Transverse colon (tissue), 4 donors: ENCODE data around the gene FEZF1. TPM values are rescaled to one million over a fixed set of nuclear protein-coding genes. Genes with fewer than 3 reads are reported as not detected.
A peak's percentile ranks its signal among the peaks of the same experiment; 100 is the strongest.

Source experiments
- DNase-seq: peaks from one replicate; pipeline ENCODE4 v3.0.0-alpha.2; 2019
- H3K27ac ChIP-seq, 4 donors: fragments of 200-600 bp; sonication (generic); 2 replicates each; pipeline ENCODE4 v1.5.1; 2016 to 2018; ENCODE audit warnings: inconsistent platforms in 4 of 4
- H3K27me3 ChIP-seq: fragments of 200-600 bp; sonication (generic); 2 replicates; pipeline ENCODE4 v1.5.1; 2017; ENCODE audit warnings: inconsistent platforms
- H3K36me3 ChIP-seq, 4 donors: fragments of 200-600 bp; sonication (generic); 2 replicates each; pipeline ENCODE4 v1.5.1; 2017 to 2019; ENCODE audit warnings: inconsistent platforms in 4 of 4
- H3K4me1 ChIP-seq, 4 donors: fragments of 200-600 bp; sonication (generic); 2 replicates each; pipeline ENCODE4 v1.5.1; 2017 to 2020; ENCODE audit warnings: inconsistent platforms in 4 of 4
- H3K4me3 ChIP-seq, 4 donors: fragments of 200-600 bp; sonication (generic); 1 replicate in 1 of 4; 2 replicates in 3 of 4; pipeline versions ENCODE4 v1.5.1 to v1.6.1; 2017 to 2019; ENCODE audit warnings: inconsistent platforms in 4 of 4
- H3K9me3 ChIP-seq, 2 donors: fragments of 200-600 bp; sonication (generic); 2 replicates each; pipeline ENCODE4 v1.5.1; 2017 to 2019; ENCODE audit warnings: inconsistent platforms in 2 of 2
- CTCF ChIP-seq, 5 experiments: fragments of 200-600 bp in 3 of 5; fragments of 450-650 bp in 2 of 5; sonication (generic) in 3 of 5; IDR thresholded peaks; 1 replicate in 2 of 5; 2 replicates in 3 of 5; pipeline ENCODE4 v1.5.1; 2016 to 2017; ENCODE audit warnings: antibody characterized with exemption in 5 of 5, inconsistent platforms in 3 of 5, mild to moderate bottlenecking in 2 of 5, moderate library complexity in 1 of 5
- EP300 ChIP-seq: sonication (generic); formaldehyde crosslinking; IDR thresholded peaks from one replicate; pipeline ENCODE4 v1.6.1; 2017; ENCODE audit warnings: antibody characterized with exemption, low read depth
- POLR2A ChIP-seq: fragments of 450-650 bp; IDR thresholded peaks from one replicate; pipeline ENCODE4 v1.6.1; 2016; ENCODE audit warnings: antibody characterized with exemption, mild to moderate bottlenecking, moderate library complexity
- POLR2AphosphoS5 ChIP-seq, 3 donors: sonication (generic); formaldehyde crosslinking; IDR thresholded peaks; one replicate each; pipeline ENCODE4 v1.6.1; 2016; ENCODE audit warnings: antibody characterized with exemption in 3 of 3
- WGBS, 2 donors: methylation state at CpG; one replicate each; pipeline ENCODE4 v1.1.5; 2018; ENCODE audit warnings: low coverage in 1 of 2; 5-methylcytosine and 5-hydroxymethylcytosine counted together
- in situ Hi-C, 4 donors: fragments of 200-750 bp; cut with MboI; loops; one replicate each; pipeline versions ENCODE4 v1.15.0 to v1.15.1; 2017; ENCODE audit warnings: low sequenced_read_pairs in 3 of 4, low pct_ligation_motif_present in 1 of 4, low pct_unique_long_range_greater_than_20kb in 1 of 4
- intact Hi-C: fragments of 100-400 bp; cut with DNase I; formaldehyde crosslinking; loops from one replicate; pipeline ENCODE4 v1.15.1; 2023; ENCODE audit warnings: low total_unique reads
- total RNA-seq, 4 donors: library from RNA; depleted of rRNA; stranded (reverse); fragments of >200 nt; gene quantifications; one replicate each; pipeline ENCODE4 v1.1.0, GENCODE V29; 2016

The FEZF1 gene
- total RNA-seq = not detected

DNA sequence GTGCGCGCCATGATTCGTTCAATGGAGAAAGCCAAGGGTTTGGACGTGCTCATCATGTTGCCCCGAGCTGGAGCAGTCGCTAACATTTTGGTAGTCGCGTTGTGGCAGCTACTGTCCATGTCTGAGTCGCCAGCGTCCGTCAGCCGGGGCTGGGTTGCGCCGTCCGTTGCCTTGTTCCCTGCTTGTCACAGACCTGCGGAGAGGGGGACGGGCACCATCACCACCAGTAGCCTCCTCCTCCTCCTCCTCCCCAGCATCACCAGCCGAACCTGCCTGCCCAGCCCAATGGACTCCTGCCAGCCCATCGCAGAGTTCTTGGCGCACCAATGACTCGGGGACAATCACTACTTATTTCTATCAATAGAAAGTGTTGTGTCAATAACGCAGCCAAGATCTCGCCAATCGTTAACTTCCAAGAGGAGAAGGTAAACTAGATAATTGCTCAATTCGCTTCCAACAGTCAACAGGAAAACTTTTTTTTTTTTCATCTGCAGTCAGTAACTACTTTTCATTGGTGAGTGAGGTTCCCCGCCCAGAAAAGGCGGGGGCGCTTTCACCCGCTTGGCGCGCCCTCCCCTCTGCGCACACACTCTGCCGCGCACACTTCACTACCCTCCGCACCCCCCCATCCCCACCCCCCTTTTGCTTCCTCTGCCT is at the start of gene FEZF1:
FEZF1 (minus strand) TSS at position 432 of the 657 bp plus-strand sequence; CDS start at position 119, 313 bp downstream.
- no peaks in the 10 kb centered on the region for H3K9me3 ChIP-seq
- H3K27me3 ChIP-seq = peaks cover 100% of the 10 kb centered on the region
- H3K4me1 ChIP-seq = peaks cover 17 to 51% (median 32%) of the 10 kb centered on the region in 4 donors
- intact Hi-C loops (no loop called here), in situ Hi-C loops (no loop called here)
- WGBS, 2 donors = 8 to 11% methylated on average over 16 to 28 of the region's 35 CpGs
- DNase-seq = no peak
- no peaks in the 10 kb centered on the region for H3K36me3 ChIP-seq
- no peak within 1 kb of the TSS for H3K27ac ChIP-seq
- no peak for TF ChIP-seq EP300
- no peak for TF ChIP-seq CTCF (IDR thresholded peaks at IDR 0.05)
- TF ChIP-seq POLR2AphosphoS5 (IDR thresholded peaks at IDR 0.05) = no peak
- no peak for TF ChIP-seq POLR2A
- H3K4me3 ChIP-seq = peak within 1 kb of the TSS in 2 of 4 donors; percentile 13 to 43

DNA sequence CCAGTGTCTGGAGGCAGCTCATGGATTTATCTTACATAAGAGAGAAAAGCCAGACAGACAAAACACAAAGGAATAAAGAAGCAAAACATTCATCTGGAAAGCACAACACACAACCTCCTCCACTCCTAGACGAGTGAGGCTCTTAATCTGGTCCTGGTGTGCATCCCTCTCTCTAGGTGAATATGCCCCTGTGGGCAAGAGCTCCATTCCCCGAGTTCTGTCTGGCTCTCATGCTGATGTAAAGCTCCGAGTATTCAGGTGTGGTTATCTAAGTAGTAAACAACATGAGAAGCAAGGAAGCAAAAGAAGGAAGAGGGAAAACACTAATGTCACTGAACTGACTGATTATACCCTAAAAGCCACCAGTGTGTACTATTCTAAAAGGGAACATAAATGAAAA is 47.9 kb upstream of the FEZF1 start:
- Histone ChIP-seq H3K4me3 (no peak overlapping the region), H3K27me3 (no peaks in the 10 kb centered on the region), H3K9me3 (no peaks in the 10 kb centered on the region), H3K4me1 (no peaks in the 10 kb centered on the region), H3K27ac (no peak overlapping the region), H3K36me3 (no peaks in the 10 kb centered on the region)
- DNase-seq = no peak
- 52 to 67% methylated on average over 3 of the region's 3 CpGs for WGBS, 2 donors
- in situ Hi-C loops = no loop called here
- intact Hi-C loops = no loop called here
- TF ChIP-seq POLR2AphosphoS5 (IDR thresholded peaks at IDR 0.05) = no peak
- no peak for TF ChIP-seq CTCF (IDR thresholded peaks at IDR 0.05)
- TF ChIP-seq POLR2A = no peak
- TF ChIP-seq EP300 = no peak

GRCh38 chr7:122350701-122351100 is 46.2 kb upstream of the FEZF1 start:
- TF ChIP-seq POLR2A = no peak
- no peak for TF ChIP-seq CTCF (IDR thresholded peaks at IDR 0.05)
- no peak for TF ChIP-seq EP300
- TF ChIP-seq POLR2AphosphoS5 (IDR thresholded peaks at IDR 0.05) = no peak
- DNase-seq = no peak
- Histone ChIP-seq H3K9me3 (no peaks in the 10 kb centered on the region), H3K4me3 (no peak overlapping the region), H3K27me3 (no peaks in the 10 kb centered on the region), H3K4me1 (no peaks in the 10 kb centered on the region), H3K27ac (no peak overlapping the region), H3K36me3 (no peaks in the 10 kb centered on the region)
- intact Hi-C loops = no loop called here
- WGBS, 2 donors = 77 to 82% methylated on average over 3 of the region's 3 CpGs
- in situ Hi-C loops = no loop called here

DNA sequence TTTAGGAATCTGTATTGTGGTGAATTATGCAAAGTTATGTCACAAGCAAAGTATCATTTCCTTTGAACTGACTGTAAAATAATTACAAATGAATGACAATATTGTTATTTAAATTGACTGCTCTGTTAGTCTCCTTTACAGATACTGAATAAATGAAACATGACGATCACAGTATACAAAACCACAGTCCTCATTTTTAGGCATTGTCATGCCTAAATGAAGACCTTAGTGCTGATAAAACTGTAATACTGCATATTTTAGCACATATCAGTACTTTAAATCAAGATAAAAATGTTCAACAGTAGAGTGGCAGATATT is 39.7 kb upstream of the FEZF1 start:
- Histone ChIP-seq H3K4me1 (no peaks in the 10 kb centered on the region), H3K4me3 (no peak overlapping the region), H3K36me3 (no peaks in the 10 kb centered on the region), H3K27me3 (no peaks in the 10 kb centered on the region), H3K9me3 (no peaks in the 10 kb centered on the region), H3K27ac (no peak overlapping the region)
- in situ Hi-C loops (no loop called here), intact Hi-C loops (no loop called here)
- no peak for TF ChIP-seq EP300
- TF ChIP-seq POLR2A = no peak
- TF ChIP-seq CTCF (IDR thresholded peaks at IDR 0.05) = no peak
- TF ChIP-seq POLR2AphosphoS5 (IDR thresholded peaks at IDR 0.05) = no peak
- no peak for DNase-seq
- WGBS, 2 donors = 81 to 85% methylated on average over 1 of the region's 1 CpG
